GM21390 (cell line): Measurements from ENCODE around the gene CD24.
A peak's percentile ranks its signal among the peaks of the same experiment; 100 is the strongest.
"Not testable (repeated sequence)": the region's sequence is repeated elsewhere in the genome, so short reads cannot be mapped to it uniquely, and the experiment has no call there.

Experiments used
- ATAC-seq: cut with Tn5 transposase; IDR thresholded peaks from one replicate; pipeline ENCODE4 v1.9.1; 2021; ENCODE audit not compliant: unreplicated experiment

Gene CD24, protein sequence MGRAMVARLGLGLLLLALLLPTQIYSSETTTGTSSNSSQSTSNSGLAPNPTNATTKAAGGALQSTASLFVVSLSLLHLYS

DNA sequence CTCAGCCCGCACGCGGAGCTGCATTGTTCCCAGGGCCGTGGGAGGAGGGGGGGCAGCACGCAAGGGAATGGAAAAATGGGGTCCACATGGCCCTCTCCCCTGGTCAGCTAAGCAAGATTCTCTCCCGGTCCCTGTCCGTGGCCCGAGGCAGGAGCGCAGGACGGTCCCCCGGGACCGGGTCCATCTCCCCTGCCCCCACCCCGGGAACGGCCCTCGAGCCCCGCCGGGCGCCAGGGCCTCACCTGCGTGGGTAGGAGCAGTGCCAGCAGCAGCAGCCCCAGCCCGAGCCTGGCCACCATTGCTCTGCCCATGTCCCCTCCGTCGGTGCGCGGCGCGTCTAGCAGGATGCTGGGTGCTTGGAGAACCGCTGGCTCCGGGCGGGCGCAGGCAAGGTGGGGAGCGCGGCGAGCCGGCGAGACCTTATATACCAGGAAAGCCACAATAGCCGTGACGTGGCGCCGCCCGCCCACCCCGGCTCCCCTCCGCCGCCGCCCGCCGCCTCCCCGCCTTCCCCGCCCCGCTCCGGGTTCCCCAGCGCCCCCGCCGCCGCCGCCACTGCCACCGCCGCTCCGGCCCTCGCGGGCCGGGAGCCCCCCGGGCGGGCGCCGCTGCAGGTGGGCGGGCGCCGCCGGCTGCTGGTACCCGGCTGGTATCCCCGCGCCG is at the start of gene CD24:
Gene CD24 (minus strand): TSS at position 394 of the 663 bp plus-strand sequence. CDS start 83 bp downstream, at position 311.
- peak; percentile 33 for ATAC-seq

DNA sequence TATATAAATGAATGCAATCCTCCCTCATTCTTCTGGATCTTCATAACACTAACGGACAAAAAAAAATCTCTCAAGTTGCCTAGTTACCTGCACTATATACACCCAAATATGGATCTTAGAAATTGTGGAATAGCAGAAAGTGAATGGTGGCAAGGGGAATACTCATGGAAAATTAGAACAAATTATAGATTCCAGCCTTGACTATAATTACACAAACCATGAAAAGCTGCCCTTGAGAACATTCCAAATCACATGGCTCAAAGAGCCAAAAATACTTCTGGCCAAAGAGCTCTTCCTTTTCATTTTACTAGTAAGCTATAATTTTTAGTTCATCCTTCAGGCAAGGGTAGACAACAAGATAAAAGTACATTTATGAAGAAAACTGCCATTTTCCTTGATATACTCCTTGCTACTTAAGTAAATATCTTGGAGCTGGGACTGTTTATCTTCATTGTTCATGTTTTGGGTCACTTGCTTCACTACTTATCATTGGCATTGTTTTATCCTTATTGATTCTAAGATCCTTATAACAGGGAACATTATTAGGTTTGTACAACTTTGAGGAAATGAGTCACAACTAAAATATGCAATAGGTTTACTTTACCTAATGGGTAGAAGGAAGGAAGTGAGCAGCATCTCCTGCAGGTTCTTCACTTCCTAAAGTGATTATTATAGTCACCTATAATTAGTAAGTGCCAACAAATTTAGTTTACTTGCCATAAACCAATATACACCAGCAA is 47.1 kb upstream of the CD24 start:
- no peak for ATAC-seq

DNA sequence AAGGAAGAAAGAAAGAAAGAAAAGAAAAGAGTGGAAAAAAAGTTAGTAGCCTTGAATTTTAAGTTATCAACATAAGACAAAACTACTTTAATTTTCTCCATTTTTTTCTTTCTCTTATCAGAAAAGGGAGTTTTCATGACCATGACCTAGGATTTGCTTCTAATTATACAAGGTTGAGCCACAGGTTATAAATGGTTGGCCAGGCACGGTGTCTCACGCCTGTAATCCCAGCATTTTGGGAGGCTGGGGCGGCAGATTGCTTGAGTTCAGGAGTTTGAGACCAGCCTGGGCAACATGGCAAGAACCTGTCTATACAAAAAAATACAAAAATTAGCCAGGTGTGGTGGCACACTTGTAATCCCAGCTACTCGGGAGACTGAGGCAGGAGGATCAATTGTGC is 45.7 kb upstream of the CD24 start:
- no peak for ATAC-seq

DNA sequence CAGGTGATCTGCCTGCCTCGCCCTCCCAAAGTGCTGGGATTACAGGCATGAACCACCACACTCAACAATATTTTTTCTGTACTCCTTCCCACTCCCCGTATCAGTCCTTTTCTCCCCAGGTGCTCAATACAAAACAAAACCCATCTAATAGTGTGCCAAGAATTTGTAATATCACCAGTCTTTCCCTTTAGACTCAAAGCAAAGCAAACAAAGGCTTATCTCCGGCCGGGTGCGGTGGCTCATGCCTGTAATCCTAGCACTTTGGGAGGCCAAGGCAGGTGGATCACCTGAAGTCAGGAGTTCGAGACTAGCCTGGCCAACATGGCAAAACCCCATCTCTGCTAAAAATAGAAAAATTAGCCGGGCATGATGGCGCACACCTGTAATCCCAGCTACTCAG is 45.1 kb upstream of the CD24 start:
- not testable (repeated sequence) for ATAC-seq

DNA sequence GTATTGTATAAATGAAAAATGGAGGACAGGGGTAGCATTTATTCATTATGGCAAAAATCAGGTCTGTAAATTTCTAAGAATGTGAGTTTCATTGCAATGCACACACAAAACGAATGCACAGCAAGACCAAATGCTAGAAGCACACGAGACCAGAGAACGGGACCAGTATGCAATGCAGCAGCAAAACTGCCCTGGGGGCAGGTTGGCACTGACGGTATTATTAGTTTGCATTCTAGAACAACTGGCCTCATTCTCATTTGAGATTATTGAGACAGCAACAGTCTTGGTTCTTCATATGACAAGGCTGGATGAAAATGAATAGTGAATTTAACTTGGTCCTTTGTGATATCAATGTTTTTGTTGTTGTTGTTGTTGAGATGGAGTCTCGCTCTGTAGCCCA is 44.5 kb upstream of the CD24 start:
- no peak for ATAC-seq

DNA sequence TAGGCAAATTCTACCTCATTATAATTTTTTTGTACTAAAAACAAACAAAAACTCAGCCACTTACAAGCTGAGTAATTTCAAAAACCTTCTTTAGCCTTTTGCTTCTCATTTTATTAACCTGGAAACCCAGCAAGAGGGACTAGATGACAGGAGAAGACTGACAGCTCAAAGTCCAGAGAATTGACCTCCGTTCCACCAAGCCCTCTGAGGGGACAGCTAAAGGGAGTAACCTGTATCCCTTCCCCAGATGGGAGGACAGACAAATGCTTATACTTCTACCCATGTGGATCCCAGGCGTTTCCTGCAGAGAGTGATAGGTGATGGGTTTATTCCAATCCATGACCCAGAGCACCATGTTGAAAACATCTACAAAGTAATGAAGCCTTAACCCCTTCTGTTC is 35.0 kb upstream of the CD24 start:
- ATAC-seq: no peak

DNA sequence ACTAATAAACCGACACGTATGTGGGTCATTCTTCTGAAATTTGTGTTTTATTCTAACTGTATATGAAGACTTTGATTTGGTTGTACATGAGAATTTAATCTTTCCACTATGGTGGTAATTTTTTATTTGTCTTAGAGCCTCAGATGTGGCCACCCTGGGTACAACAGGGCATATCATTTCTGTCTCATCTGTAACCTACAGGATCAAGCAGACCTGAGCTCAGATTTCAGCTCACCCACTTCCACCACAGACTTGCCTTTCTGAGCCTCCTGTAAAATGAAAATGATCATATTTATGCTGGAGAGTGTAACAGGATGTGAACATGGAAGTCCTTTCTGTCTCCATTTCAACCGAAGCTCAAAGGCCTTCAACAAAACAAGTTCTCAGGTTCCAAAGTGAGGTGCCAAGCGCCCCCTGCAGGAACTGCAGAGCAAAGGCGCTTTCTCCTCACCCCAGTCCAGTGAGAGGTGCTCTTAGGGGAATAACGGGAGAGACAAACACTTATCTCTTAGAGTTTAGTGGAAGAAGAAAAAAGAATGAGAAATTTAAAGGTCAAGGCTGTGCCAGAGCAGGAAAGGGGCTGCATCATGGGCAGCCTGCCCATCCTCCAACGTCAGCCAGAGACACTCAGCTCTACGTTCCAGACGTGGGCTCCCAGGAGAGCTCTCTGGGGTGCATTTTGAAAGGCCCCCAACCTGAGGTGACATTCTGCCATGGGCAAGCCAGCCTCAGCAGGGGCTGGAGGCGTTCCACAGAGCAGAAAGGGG is 23.0 kb upstream of the CD24 start:
- ATAC-seq: peak; percentile 53

DNA sequence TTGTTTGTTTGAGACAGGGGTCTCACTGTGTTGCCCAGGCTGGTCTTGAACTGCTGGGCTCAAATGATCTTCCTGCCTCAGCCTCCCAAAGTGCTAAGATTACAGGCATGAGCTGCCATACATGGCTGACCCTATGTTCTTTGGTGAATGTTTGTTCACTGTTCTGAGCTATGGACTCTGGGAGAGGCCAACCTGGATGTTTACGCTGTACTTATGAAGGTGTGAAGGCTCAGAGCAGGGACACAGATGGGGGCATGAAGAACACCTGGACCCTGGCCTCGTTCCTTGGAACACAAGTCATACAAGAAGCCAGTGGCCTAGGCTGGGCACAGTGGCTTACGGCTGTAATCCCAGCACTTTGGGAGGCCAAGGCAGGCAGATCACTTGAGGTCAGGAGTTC is 21.1 kb upstream of the CD24 start:
- no peak for ATAC-seq

DNA sequence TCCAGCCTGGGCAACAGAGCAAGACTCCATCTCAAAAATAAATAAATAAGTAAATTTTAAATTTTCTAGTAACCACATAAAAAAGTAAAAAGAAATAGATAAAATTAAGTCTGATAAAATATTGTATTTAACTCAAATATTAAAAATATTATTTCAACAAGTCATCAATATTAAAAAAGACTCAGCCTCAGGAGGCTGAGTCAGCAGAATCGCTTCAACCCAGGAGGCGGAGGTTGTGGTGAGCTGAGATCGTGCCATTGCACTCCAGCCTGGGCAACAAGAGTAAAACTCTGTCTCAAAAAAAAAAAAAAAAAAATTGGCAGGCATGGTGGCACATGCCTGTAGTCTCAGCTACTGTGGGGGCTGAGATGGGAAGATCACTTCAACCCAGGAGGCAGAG is 15.2 kb upstream of the CD24 start:
- not testable (repeated sequence) for ATAC-seq

DNA sequence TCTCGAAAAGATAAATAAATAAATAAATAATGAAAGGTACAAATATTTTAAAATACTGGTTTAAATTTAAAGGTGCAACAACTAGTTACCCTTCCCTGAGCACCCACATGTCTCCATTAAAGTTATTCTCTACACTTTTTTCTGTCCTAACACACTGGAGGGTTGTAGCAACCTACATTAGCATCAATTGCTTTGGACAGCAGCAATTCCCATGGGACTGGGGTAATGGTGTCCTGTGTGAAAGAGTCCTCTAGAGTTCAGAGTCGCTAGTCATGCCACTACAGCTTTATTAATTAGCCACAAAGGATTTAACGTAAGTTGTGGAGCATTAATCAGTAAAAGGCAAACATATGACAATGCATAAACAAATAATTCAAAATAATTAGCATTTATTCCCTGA is 14.1 kb upstream of the CD24 start:
- no peak for ATAC-seq

DNA sequence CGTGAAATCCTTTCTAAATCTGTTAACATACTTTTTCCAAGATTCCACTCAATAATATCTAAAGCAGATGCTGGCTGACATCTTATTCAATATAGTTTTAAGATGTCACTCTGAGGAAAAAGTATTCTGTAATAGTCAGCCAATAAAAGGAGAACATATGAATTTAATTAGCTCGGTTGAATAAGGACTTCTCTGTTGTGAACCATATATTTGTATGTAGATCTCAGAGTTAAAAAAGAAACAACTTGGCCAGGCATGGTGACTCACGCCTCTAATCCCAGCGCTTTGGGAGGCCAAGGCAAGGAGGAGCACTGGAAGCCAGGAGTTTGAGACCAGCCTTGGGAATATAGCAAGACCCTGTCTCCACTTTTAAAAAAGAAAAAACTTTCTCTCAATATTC is 7.4 kb upstream of the CD24 start:
- no peak for ATAC-seq

DNA sequence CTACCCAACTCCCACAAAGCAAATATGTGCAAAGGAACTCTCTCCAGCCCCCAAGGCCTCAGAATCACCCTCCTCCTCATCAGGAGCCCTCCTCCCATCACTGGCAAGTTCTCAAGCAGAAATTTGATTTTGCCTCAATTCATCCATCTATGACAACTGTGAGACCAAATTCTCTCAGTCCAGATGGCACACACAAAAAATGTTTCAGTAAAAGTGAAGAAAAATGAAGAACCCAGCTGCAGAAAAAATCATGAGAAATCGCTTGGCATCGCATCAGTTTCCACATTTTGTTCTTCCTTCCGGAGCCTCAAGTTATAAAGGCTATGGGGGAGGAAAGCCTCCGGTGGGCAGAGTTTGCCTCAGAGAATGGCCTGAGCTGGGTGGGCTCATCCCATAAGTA is 6.4 kb upstream of the CD24 start:
- no peak for ATAC-seq

DNA sequence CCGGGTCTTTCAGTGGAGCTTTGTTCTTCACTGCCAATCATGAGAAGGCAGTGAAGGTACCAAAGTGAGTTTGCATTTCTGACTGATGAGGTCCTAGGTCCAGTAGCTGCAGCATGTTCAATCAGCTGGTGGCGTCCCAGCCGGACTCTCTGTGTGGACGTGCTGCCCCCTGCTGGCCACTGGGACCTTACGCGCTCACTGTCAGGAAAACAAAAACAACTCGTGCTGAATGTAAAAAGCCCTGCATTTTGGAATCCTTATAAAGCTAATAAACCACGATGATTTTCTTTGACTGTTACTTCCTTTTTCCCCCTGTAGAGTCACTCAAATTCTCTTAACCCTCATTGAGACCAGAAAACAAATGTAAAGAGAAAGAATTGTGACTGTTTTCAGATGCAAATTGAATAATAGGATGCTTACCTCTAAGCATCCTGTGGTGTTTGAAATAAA is 4.9 kb upstream of the CD24 start:
- ATAC-seq: no peak

DNA sequence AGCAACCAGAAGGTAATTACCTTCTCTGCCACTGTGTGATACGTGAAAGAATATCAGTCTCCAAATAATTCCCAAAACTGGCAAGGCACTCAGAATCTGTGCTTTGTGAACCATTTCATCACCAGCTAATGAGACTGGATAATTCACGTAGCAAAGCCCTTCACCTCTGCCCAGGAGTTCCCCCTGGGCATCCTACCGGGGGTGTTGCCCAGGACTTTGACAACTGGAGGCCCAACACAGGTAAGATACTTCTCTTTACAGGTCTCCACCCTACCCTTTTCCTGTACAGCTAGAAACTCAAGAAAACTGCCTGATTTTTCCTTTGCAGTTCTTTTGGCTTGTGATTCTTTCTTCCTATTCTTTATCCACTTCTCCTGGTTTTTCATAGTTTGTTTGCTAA is 2.7 kb upstream of the CD24 start:
- ATAC-seq: no peak

DNA sequence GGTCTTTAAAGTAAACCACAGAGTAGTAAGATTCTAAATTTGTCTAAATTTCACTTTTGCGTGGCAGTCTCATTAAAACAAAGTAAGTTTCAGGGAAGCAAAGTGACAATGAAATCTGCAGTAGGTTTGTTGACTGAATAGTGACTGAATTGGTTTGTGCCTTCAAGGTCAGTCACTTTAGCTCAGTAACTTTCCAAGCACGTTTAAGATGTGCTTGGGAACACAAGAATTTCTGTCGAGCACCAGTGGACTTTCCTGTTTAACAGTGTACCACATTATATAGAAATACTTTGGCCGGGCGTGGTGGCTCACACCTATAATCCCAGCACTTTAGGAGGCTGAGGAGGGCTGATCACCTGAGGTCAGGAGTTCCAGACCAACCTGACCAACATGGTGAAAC is 1.7 kb upstream of the CD24 start:
- ATAC-seq: no peak

DNA sequence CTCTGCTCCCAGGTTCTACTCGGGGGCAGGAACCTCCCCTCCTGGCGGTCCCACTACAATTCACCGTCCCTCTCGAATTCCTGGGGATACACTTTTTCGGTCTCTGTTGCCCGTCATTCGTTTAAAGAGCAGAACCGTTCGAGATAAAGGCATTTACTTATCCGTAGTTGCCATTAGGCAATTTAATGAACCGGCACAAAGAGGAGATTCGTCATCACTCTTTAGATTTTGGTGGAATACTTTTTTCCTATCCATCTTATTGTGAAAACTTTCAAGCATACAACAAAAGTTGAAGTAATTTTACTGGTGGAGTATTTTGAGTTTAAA is 1.2 kb upstream of the CD24 start:
- ATAC-seq: no peak

DNA sequence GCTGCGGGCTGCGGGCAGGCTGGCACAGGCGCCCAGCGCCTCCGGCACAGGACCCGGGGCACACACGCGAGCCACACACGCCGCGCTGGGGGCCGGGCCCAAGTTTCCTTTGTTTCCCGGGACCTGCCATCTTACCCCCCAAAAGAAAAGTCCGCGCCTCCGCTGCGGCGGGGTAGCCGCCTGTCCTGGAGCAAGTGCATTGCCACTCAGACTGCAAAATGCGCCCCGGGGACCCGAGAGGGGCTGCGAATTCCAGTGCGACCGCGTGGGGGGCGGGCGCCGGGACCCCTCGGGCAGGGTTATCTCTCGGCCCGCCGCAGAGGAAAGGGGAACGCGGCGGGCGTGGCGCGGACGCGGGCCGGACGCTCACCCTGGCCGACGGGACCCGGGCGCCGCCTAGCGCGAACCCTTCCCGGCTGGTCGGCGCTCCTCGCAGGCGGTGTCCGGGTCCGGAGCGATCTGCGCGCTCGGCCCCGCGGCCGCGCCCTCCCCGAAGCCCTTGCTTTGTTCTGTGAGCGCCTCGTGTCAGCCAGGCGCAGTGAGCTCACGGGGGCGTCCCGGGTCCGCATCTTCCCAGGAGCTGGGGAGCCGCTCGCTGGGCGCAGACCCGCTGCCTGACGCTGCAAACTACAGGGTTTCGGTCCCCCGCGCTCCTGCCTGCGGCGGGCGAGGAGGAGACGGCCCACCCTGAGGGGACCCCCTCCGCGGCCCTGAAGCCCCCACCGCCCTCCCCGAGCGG is 639 bp upstream of the CD24 start:
- ATAC-seq: peak; percentile 62

DNA sequence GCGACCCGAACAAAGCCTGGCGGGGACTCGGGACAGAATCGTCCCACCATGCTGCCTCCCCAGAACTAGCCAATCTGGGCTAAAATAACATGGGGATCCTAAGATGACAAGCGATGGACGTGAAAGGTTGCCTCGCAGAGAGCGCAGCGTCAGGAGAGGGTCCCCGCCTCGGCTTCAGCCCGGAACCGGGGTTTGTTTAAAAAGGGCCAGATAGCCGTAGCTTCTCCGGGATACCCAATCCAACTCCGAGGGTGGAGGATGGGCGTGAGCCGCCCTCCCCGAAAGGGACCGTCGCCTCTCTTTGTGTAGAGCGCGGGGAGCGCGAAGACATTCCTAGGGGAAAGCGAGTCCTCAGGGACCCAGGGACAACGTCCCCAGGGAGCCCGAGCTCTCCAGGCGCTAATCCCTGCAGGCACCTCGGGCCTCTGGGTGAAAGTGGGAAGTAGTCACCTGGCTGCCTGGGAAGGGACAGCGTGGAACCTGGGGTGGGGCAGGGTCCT is 643 bp downstream of the CD24 start:
- no peak for ATAC-seq

DNA sequence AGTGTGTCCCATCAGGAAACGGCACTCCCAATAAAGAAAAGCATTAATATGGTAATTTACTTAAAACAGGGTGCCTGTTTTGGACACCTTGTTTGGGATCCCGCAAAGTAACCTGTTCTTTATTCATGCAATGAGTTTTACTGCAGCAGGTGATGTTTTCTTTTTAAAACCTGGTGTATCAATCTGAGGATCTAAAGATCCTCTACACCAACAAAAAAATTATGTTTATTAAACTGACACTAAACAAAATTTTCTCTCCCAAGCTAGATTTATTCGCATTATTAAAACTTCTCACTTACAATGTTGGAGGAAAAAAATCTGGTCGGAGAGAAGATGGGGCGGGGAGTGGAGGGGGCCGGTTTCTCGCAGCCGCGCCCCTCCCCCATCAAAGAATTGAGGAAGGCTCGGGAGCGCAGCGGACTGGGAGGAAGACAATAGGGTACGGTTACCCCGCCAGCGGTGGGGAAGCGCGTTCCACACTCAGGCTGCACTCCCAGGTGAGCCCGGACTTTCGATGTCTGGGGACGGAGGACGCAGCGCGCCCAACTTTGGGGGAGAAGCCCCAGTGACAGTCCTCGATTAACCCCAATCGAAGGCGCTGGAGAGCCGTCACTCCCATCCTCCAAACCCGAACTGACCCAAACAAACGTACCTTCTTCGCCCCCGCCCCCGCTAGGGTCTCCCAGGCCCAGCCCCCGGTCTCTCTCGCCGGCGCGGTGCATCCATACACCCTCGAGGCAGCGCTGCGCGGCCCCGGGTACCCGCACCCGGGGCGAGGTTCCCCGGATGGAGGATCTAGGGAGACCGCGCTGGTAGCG is 1.3 kb downstream of the CD24 start:
- ATAC-seq: no peak

DNA sequence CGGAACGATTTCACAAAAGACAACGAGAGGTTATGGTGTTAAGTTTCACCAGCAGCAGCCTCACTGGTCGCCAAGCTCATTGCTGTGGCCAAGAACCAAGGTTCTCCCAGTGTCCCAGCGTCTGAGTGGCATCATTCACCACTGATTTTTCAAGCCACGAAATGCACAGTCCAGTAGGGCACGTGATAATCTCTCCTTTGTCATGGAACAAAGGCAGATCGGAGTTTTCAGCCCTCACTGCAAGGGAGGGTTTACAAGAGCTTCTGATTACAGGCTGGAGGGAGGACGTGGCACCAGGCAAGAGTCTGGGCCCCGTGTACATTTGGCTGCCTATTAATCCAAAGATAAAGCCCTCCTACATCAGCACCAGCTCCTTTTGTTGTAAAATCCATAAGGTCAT is 2.0 kb downstream of the CD24 start:
- no peak for ATAC-seq
